HEK293T (cell line): ENCODE results near the gene NSG1.
"Not testable (repeated sequence)": the region's sequence is repeated elsewhere in the genome, so short reads cannot be mapped to it uniquely, and the experiment has no call there.

Experiments used
- CTCF ChIA-PET: fragments of 350-600 bp; formaldehyde crosslinking; extraction: SDS; loops from one replicate; lab custom pipeline; 2021; ENCODE audit warnings: antibody characterized with exemption, inconsistent platforms; lab: Yijun Ruan, JAX
- POLR2A ChIA-PET: fragments of 350-600 bp; formaldehyde crosslinking; extraction: SDS; loops from one replicate; lab custom pipeline; 2020; ENCODE audit warnings: antibody characterized with exemption, inconsistent platforms; lab: Yijun Ruan, JAX
- DNase-seq: peaks from one replicate; pipeline ENCODE4 v3.0.0; 2012; ENCODE audit warnings: mixed read lengths; ENCODE audit errors: extremely low spot score
- ARNT ChIP-seq: fragments of 450-650 bp; IDR thresholded peaks from 2 replicates; pipeline ENCODE4 v1.6.1; 2017; ENCODE audit warnings: mild to moderate bottlenecking
- BHLHE40 ChIP-seq: fragments of 450-650 bp; IDR thresholded peaks from 2 replicates; pipeline ENCODE4 v1.6.1; 2016; ENCODE audit warnings: mild to moderate bottlenecking, moderate library complexity, borderline replicate concordance
- CTBP1 ChIP-seq: fragments of 450-650 bp; IDR thresholded peaks from 2 replicates; pipeline ENCODE4 v1.6.1; 2016; ENCODE audit warnings: borderline replicate concordance
- ELF4 ChIP-seq: fragments of 450-650 bp; IDR thresholded peaks from 2 replicates; pipeline ENCODE4 v1.6.1; 2017; ENCODE audit warnings: antibody characterized with exemption
- FOXA1 ChIP-seq: fragments of 450-650 bp; IDR thresholded peaks from 2 replicates; pipeline ENCODE4 v1.6.1; 2016; ENCODE audit warnings: mild to moderate bottlenecking
- FOXK2 ChIP-seq: fragments of 450-650 bp; IDR thresholded peaks from 2 replicates; pipeline ENCODE4 v1.6.1; 2016; ENCODE audit warnings: mild to moderate bottlenecking
- FOXM1 ChIP-seq: fragments of 450-650 bp; IDR thresholded peaks from 2 replicates; pipeline ENCODE4 v1.6.1; 2017; ENCODE audit warnings: mild to moderate bottlenecking, borderline replicate concordance
- HDGF ChIP-seq: fragments of 450-650 bp; IDR thresholded peaks from 2 replicates; pipeline ENCODE4 v1.6.1; 2017; ENCODE audit warnings: antibody characterized with exemption, borderline replicate concordance
- L3MBTL2 ChIP-seq: fragments of 450-650 bp; conservative IDR thresholded peaks from 2 replicates; pipeline ENCODE4 v1.6.1; 2016; ENCODE audit warnings: mild to moderate bottlenecking
- LEF1 ChIP-seq: fragments of 450-650 bp; IDR thresholded peaks from 2 replicates; pipeline ENCODE4 v1.6.1; 2017; ENCODE audit warnings: mild to moderate bottlenecking, borderline replicate concordance
- NFRKB ChIP-seq: fragments of 450-650 bp; IDR thresholded peaks from 2 replicates; pipeline ENCODE4 v1.6.1; 2016; ENCODE audit warnings: mild to moderate bottlenecking, moderate library complexity
- SP1 ChIP-seq: fragments of 450-650 bp; IDR thresholded peaks from 2 replicates; pipeline ENCODE4 v1.6.1; 2017
- SUZ12 ChIP-seq: fragments of 450-650 bp; IDR thresholded peaks from 2 replicates; pipeline ENCODE4 v1.6.1; 2016; ENCODE audit warnings: mild to moderate bottlenecking
- TARDBP ChIP-seq: fragments of 450-650 bp; IDR thresholded peaks from 2 replicates; pipeline ENCODE4 v1.6.1; 2016
- ZNF384 ChIP-seq: fragments of 450-650 bp; IDR thresholded peaks from 2 replicates; pipeline ENCODE4 v1.6.1; 2016
- TF ChIP-seq, protein P1 (sequence below): fragments of 450-650 bp; IDR thresholded peaks from 2 replicates; pipeline ENCODE4 v1.6.1; 2016

NSG1 gene

DNA sequence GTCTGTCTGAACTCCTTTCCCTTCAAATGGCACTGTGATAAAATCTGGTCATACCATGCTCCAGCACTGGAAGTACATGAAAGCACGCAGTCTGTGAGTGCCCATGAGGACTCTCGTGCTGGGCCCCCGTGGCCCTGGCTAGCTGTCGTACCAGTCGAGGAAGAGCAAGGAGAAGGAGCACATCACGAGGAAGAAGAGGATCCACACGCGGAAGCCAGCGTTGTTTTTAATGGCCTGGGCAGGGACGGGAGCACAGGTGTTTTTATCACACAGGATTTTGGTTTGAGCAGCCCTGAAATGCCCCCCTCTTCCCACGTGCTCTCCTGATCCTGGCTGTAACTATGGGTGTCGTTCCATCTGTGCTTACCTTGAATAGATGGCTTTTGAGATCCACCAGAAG is 33.0 kb downstream of the NSG1 start:
- no peak for TF ChIP-seq ARNT
- CTCF ChIA-PET, result no interaction called here
- POLR2A ChIA-PET, result no interaction called here
- no peak for DNase-seq

DNA sequence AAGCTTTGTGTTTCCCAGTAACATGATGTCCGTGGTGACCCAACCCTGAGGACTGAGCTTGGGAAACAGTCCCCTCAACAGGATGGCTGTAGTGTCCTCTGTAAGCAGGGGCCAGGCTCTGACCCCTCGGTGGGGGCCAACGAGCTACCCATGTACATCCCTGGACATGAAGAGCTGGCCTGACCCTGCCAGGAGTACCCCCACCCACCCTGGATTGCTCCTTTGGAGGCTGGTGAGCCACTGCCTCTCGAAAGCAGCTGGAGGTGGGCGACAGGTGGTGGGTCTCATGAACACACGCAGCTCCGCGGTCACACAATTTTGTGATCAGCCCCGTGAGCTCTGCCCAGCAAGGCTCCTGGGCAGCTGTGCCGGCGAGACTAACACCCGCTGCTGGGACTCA is 33.5 kb downstream of the NSG1 start:
- POLR2A ChIA-PET, result no interaction called here
- DNase-seq, result no peak
- CTCF ChIA-PET, result no interaction called here
- TF ChIP-seq SP1, result no peak

DNA sequence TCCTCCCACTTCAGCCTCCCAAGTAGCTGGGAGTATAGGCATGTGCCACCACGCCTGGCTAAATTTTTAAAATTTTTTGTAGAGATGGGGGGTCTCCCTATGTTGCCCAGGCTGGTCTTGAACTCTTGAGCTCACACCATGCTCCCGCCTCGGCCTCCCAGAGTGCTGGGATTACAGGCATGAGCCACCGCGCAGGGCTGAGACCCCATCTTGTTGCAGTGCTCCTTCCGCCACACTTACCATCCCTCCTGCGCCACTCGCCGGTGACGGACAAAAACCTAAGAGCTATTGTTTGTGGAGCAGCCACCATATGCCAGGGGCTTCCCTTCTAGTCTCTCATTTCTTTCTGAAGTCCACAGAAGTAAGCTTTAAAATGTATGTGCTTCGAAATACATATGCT is 34.5 kb downstream of the NSG1 start:
- no peak for DNase-seq
- POLR2A ChIA-PET, result no interaction called here
- no peak for TF ChIP-seq ZNF384
- no peak for TF ChIP-seq SP1
- no peak for TF ChIP-seq FOXA1
- TF ChIP-seq LEF1, result no peak
- TF ChIP-seq, protein P1, sequence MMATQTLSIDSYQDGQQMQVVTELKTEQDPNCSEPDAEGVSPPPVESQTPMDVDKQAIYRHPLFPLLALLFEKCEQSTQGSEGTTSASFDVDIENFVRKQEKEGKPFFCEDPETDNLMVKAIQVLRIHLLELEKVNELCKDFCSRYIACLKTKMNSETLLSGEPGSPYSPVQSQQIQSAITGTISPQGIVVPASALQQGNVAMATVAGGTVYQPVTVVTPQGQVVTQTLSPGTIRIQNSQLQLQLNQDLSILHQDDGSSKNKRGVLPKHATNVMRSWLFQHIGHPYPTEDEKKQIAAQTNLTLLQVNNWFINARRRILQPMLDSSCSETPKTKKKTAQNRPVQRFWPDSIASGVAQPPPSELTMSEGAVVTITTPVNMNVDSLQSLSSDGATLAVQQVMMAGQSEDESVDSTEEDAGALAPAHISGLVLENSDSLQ, result no peak
- no peak for TF ChIP-seq BHLHE40
- TF ChIP-seq SUZ12, result no peak
- TF ChIP-seq HDGF, result no peak
- no peak for TF ChIP-seq FOXM1
- CTCF ChIA-PET, result no interaction called here

DNA sequence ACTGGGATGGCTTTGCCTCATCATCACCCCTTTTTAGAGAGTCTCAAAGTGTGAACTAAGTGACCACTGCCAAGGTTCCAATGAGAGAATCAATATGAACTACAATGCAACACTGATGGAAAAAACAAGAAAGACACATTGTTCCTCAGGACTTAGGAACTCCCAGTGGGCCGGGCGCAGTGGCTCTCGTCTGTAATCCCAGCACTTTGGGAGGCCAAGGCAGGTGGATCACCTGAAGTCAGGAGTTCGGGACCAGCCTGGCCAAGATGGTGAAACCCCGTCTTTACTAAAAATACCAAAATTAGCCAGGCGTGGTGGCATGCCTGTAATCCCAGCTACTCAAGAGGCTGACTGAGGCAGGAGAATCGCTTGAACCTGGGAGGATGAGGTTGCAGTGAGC is 35.2 kb downstream of the NSG1 start:
- POLR2A ChIA-PET, CTCF ChIA-PET, DNase-seq: not testable (repeated sequence)

DNA sequence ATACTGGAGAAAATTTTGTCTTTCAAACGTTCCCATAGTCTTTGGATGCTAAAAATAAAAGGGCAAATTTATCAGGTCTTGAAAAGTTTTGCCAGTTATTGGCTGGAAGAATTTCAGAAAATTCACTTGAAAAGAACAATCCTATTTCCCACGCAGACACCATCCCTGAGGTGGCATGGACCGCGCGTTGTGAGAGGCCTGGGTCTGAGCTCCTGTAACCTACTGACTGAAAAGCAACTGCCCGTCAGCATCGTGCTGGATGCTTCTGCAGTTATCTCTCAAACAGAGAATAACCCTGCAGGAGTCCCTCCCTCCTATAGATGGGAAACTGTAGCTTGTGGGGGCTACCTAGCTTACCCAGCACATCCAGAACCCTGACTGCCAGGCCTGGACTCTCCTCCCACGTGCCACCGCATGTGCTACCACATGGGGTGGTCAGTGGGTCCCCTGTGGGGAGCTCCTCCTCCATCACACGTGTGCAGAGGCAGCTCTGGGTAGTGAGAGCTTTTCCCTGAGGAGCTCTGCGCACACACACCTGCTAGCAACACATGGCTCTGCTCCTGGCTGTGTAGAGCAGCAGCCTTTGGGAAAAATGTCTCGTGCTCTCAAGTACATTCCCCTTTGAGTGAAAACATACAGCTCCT is 36.1 kb downstream of the NSG1 start:
- POLR2A ChIA-PET, result no interaction called here
- DNase-seq, result no peak
- TF ChIP-seq BHLHE40 (no peak), SP1 (no peak), CTBP1 (no peak), FOXM1 (no peak), TARDBP (no peak), ZNF384 (no peak), NFRKB (no peak), L3MBTL2 (no peak), FOXA1 (no peak), ARNT (no peak), HDGF (no peak), SUZ12 (no peak), FOXK2 (no peak), LEF1 (no peak), ELF4 (no peak)
- TF ChIP-seq, protein P1, result no peak
- CTCF ChIA-PET, result no interaction called here

DNA sequence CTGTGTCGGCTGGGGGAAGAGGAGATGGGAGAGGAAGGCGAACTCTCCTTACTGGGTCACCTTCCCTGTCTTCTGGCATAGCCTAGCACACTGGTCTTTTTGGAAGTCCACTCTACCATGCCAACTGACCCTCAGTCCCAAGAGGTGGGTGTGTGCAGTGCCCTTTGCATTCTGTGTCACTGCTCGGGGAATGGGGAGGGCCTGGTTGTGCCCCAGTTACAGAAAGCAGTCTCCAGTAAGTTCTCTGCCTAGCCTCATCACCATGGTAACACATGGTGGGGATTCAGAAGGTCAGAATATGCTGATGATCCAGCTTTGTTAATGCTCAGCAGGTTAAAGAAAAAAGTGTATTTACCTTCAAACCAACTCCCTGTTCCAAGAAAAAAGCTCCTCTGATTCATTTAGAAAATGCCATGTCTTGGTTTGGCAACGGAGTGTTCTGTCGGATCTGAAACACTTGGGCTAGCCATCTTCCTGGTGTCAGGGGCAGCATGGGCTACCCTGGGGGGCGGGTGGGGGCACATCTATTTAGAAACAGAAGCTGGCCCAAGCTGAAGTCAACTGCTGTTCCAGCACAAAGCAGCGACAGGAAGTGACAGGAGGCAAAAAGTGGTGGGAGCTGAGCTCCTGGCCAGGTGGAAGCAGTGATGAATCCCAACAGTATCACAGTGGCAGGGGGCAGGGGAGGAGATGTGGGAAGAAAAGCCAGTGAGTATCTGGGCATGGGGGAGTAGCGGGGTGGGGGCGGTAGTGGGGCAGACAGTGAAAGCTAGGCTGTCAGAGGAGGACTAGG is 37.0 kb downstream of the NSG1 start:
- TF ChIP-seq FOXM1, result no peak
- no peak for TF ChIP-seq NFRKB
- no peak for TF ChIP-seq SUZ12
- no peak for TF ChIP-seq ZNF384
- TF ChIP-seq ELF4, result no peak
- TF ChIP-seq ARNT, result no peak
- no peak for TF ChIP-seq SP1
- POLR2A ChIA-PET, result no interaction called here
- DNase-seq, result no peak
- CTCF ChIA-PET, result no interaction called here

DNA sequence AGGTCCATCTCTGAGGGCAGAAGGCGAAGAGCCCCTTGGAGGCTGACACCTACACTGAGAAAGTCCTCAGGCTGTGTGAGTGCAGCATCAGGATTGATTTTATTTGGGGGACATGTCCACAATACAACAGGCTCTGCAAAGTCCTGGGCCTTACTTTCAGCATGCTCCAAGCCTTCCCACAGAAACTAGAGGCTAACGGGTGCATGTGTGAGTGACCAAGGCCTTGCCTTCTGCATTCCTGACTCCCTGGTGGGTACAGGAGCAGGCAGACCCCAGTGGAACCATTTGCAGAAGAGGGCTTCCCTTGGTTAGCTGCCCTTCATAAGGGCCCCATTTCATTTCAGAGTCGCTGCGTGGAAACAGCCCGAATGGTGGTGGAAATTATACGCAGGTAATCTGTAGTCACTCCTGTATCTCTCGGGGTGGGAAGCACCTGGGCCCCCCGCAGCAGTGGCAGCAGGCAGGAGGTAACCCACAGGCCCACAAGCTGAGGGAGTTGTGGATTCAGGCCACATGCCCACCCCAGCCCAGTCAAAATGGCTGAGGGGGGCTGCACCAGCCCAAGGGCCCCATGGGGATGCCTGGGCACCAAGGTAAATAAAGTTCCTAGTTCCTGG is 37.7 kb downstream of the NSG1 start:
- TF ChIP-seq LEF1 (no peak), FOXA1 (no peak), L3MBTL2 (no peak), TARDBP (no peak), ZNF384 (no peak), NFRKB (no peak), ELF4 (no peak), SUZ12 (no peak), ARNT (no peak), BHLHE40 (no peak), HDGF (no peak), SP1 (no peak), FOXK2 (no peak), CTBP1 (no peak), FOXM1 (no peak)
- TF ChIP-seq, protein P1, result no peak
- ChIA-PET POLR2A (no interaction called here), CTCF (no interaction called here)
- DNase-seq, result no peak
